Natural killer cell (primary cell): Measurements from ENCODE around the gene GPR176. TPM values are rescaled to one million over a fixed set of nuclear protein-coding genes. Genes with fewer than 3 reads are reported as not detected.

Experiments
- ATAC-seq, 3 donors: fragments of 150-1000 bp in 2 of 3; fragments of 200-7000 bp in 1 of 3; cut with Tn5 transposase; 1 replicate in 1 of 3; 2 replicates in 2 of 3; pipeline ENCODE4 v1.10.0; 2021; ENCODE audit warnings: mild to moderate bottlenecking in 2 of 3, moderate library complexity in 2 of 3
- DNase-seq, 2 donors: peaks; one replicate each; pipeline versions ENCODE4 v3.0.0 to v3.0.0-alpha.2; 2013 to 2021; ENCODE audit warnings: mixed read lengths in 1 of 2
- H3K27ac ChIP-seq: one replicate; pipeline ENCODE4 v1.5.1; 2013; ENCODE audit warnings: mild to moderate bottlenecking, low read length
- H3K27me3 ChIP-seq: one replicate; pipeline ENCODE4 v1.6.1; 2013; ENCODE audit warnings: low read length; ENCODE audit not compliant: control insufficient read depth, insufficient read depth
- H3K36me3 ChIP-seq: one replicate; pipeline ENCODE4 v1.6.1; 2013; ENCODE audit warnings: low read length; ENCODE audit not compliant: control insufficient read depth, insufficient read depth
- H3K4me1 ChIP-seq: one replicate; pipeline ENCODE4 v1.6.1; 2013; ENCODE audit warnings: low read length; ENCODE audit not compliant: control insufficient read depth, insufficient read depth
- H3K4me3 ChIP-seq: one replicate; pipeline ENCODE4 v1.5.1; 2013; ENCODE audit warnings: low read length
- H3K9me3 ChIP-seq: one replicate; pipeline ENCODE4 v1.6.1; 2013; ENCODE audit warnings: low read length; ENCODE audit not compliant: control insufficient read depth, insufficient read depth
- H3K27ac Mint-ChIP-seq, 2 donors: one replicate each; pipeline ENCODE4 v1.8.0; 2022; ENCODE audit warnings: mild to moderate bottlenecking in 2 of 2, mixed read lengths in 2 of 2, moderate library complexity in 1 of 2
- H3K27me3 Mint-ChIP-seq, 2 donors: one replicate each; pipeline ENCODE4 v1.8.0; 2022; ENCODE audit warnings: low read depth in 2 of 2, mixed read lengths in 2 of 2
- H3K36me3 Mint-ChIP-seq: one replicate; pipeline ENCODE4 v1.8.0; 2022; ENCODE audit warnings: mixed read lengths
- H3K4me1 Mint-ChIP-seq, 2 donors: one replicate each; pipeline ENCODE4 v1.8.0; 2022; ENCODE audit warnings: mixed read lengths in 2 of 2
- H3K4me3 Mint-ChIP-seq: one replicate; pipeline ENCODE4 v1.8.0; 2022; ENCODE audit warnings: mild to moderate bottlenecking, moderate library complexity, mixed read lengths
- H3K9me3 Mint-ChIP-seq, 2 donors: one replicate each; pipeline ENCODE4 v1.8.0; 2022; ENCODE audit warnings: mixed read lengths in 2 of 2
- whole genome bisulfite sequencing: methylation state at CpG from one replicate; pipeline ENCODE4 v1.1.7; 2013; ENCODE audit warnings: missing lambda C conversion rate; ENCODE audit not compliant: insufficient coverage; 5-methylcytosine and 5-hydroxymethylcytosine counted together
- intact Hi-C: fragments of 100-400 bp; cut with micrococcal nuclease; formaldehyde crosslinking; loops from one replicate; pipeline ENCODE4 v1.14.2; 2022
- total RNA-seq, 4 donors: library from RNA; stranded (reverse); fragments of 120-200 nt in 1 of 4; gene quantifications; one replicate each; pipeline versions ENCODE4 v1.2.3 to v1.2.4, GENCODE V29; 2013 to 2022
- TF ChIP-seq, protein P1 (sequence below): fragments of 200-600 bp; IDR thresholded peaks from one replicate; pipeline ENCODE4 v1.8.0; 2022; ENCODE audit warnings: antibody characterized with exemption

GPR176 gene
- total RNA-seq, 3 donors from 2014 or later (not counting 1 experiment from before 2014, with no cell fraction given), result 0.38 TPM; not detected in 2

DNA sequence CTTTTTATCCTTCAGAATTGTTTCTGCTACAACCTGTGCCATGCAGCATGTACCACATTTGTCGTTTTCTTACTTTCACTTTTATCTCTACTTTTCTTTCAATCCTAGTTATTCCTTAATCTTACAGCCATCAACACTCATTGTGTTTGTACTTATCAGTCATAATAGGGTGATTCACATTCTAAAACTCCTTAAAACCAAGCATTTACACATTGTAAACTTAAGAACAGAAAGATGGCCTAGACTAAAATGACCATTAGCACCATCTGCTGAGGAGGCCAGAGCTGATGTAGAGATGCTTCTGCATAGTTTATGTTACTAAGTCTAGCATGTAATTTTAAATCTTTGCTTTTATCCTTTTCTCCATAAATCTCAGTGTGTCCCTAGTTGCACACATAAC, 39.3 kb upstream of the GPR176 start:
- intact Hi-C loops, result no loop called here
- H3K36me3 ChIP-seq, result peaks cover 32% of the 10 kb centered on the region
- WGBS, result 84% methylated on average over 1 of the region's 1 CpG
- no peaks in the 10 kb centered on the region for H3K9me3 ChIP-seq
- H3K9me3 Mint-ChIP-seq, result no peaks in the 10 kb centered on the region
- H3K27me3 ChIP-seq, result no peaks in the 10 kb centered on the region
- H3K27ac ChIP-seq, result no peak overlapping the region
- H3K4me1 ChIP-seq, result no peaks in the 10 kb centered on the region
- no peak for DNase-seq
- peaks cover 5% of the 10 kb centered on the region for H3K36me3 Mint-ChIP-seq
- peaks cover 0 to 8% of the 10 kb centered on the region in 2 donors for H3K4me1 Mint-ChIP-seq
- no peak overlapping the region for H3K27ac Mint-ChIP-seq
- no peak overlapping the region for H3K4me3 Mint-ChIP-seq
- no peak for ATAC-seq
- H3K27me3 Mint-ChIP-seq, result no peaks in the 10 kb centered on the region
- H3K4me3 ChIP-seq, result no peak overlapping the region
- TF ChIP-seq, protein P1, sequence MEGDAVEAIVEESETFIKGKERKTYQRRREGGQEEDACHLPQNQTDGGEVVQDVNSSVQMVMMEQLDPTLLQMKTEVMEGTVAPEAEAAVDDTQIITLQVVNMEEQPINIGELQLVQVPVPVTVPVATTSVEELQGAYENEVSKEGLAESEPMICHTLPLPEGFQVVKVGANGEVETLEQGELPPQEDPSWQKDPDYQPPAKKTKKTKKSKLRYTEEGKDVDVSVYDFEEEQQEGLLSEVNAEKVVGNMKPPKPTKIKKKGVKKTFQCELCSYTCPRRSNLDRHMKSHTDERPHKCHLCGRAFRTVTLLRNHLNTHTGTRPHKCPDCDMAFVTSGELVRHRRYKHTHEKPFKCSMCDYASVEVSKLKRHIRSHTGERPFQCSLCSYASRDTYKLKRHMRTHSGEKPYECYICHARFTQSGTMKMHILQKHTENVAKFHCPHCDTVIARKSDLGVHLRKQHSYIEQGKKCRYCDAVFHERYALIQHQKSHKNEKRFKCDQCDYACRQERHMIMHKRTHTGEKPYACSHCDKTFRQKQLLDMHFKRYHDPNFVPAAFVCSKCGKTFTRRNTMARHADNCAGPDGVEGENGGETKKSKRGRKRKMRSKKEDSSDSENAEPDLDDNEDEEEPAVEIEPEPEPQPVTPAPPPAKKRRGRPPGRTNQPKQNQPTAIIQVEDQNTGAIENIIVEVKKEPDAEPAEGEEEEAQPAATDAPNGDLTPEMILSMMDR, result no peak

DNA sequence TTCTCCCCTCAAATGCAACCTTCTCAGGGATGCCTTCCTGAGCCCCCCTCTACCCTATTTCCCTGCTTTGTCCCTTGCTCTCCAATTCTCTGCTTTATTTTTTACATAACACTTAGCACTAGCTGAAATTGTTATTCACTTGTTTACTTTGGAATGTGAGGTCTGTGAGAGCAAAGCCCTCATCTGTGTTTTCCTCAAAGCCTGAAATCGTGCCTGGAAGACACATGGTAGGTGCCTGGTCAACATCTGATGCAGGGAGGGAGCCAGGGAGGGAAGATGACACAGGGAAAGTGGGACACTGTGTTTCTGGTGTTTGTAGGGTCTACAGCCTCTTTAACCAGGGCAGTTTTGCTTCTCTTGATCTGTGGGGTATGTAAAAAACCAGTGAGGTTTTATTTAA, 37.4 kb upstream of the GPR176 start:
- H3K4me1 ChIP-seq, result no peaks in the 10 kb centered on the region
- WGBS, result 90% methylated on average over 1 of the region's 1 CpG
- TF ChIP-seq, protein P1, result no peak
- intact Hi-C loops, result no loop called here
- H3K9me3 Mint-ChIP-seq, result no peaks in the 10 kb centered on the region
- no peak overlapping the region for H3K27ac Mint-ChIP-seq
- H3K9me3 ChIP-seq, result no peaks in the 10 kb centered on the region
- peaks cover 0 to 2% of the 10 kb centered on the region in 2 donors for H3K4me1 Mint-ChIP-seq
- peaks cover 36% of the 10 kb centered on the region for H3K36me3 ChIP-seq
- peaks cover 12% of the 10 kb centered on the region for H3K36me3 Mint-ChIP-seq
- H3K27ac ChIP-seq, result no peak overlapping the region
- H3K4me3 Mint-ChIP-seq, result no peak overlapping the region
- H3K27me3 Mint-ChIP-seq, result no peaks in the 10 kb centered on the region
- ATAC-seq (no peak), DNase-seq (no peak)
- no peaks in the 10 kb centered on the region for H3K27me3 ChIP-seq
- no peak overlapping the region for H3K4me3 ChIP-seq

DNA sequence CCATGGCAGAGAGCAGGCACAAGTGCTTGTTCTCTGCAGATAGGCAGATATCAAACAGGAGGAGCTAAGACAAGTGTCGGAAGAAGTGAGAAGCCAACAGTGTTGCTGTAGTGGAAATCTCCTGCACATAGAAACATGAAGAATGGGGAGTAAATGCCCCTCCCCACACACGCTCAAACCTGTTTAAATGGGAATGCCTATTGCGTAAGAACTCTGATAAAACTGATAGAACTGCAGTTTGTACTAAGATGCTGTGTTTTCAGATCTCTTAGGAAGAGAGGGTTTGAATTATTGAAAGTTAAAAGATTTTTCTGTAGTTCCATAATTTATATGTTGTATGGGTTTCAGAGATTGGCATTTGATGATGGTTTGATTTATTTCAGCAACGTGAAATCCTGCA, 33.5 kb upstream of the GPR176 start:
- Mint-ChIP-seq H3K4me3 (no peak overlapping the region), H3K27me3 (no peaks in the 10 kb centered on the region), H3K9me3 (no peaks in the 10 kb centered on the region), H3K4me1 (no peaks in the 10 kb centered on the region), H3K27ac (no peak overlapping the region), H3K36me3 (peaks cover 12% of the 10 kb centered on the region)
- intact Hi-C loops, result no loop called here
- Histone ChIP-seq H3K4me1 (no peaks in the 10 kb centered on the region), H3K27ac (no peak overlapping the region), H3K9me3 (no peaks in the 10 kb centered on the region), H3K4me3 (no peak overlapping the region), H3K36me3 (peaks cover 43% of the 10 kb centered on the region), H3K27me3 (no peaks in the 10 kb centered on the region)
- no peak for DNase-seq
- ATAC-seq, result no peak
- WGBS, result 70% methylated on average over 3 of the region's 4 CpGs
- TF ChIP-seq, protein P1, result no peak

DNA sequence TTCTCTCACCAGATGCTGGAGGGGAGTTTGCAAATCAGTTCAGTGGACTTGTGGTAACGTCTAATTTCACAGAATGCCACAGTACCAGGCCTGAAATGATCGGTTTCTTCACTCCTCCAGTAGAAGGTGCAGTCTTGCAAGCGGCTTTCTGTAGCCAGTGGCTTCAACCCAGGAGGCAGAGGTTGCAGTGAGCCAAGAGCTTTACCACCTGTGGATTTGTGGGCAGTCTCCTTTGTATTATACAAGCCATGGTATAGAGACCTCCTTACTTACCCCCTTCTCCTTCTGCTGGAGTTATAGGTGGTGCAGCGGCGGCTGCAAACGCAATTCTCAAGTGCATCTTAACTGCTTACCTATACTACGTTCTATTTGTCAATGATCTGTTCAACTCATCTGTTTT, 31.5 kb upstream of the GPR176 start:
- DNase-seq (no peak), ATAC-seq (no peak)
- no peaks in the 10 kb centered on the region for H3K27me3 Mint-ChIP-seq
- Histone ChIP-seq H3K27ac (no peak overlapping the region), H3K27me3 (no peaks in the 10 kb centered on the region), H3K9me3 (no peaks in the 10 kb centered on the region), H3K36me3 (peaks cover 34% of the 10 kb centered on the region), H3K4me3 (no peak overlapping the region), H3K4me1 (no peaks in the 10 kb centered on the region)
- H3K4me3 Mint-ChIP-seq, result no peak overlapping the region
- TF ChIP-seq, protein P1, result no peak
- no peak overlapping the region for H3K27ac Mint-ChIP-seq
- H3K9me3 Mint-ChIP-seq, result no peaks in the 10 kb centered on the region
- WGBS, result 91% methylated on average over 7 of the region's 7 CpGs
- intact Hi-C loops, result no loop called here
- peaks cover 12% of the 10 kb centered on the region for H3K36me3 Mint-ChIP-seq
- H3K4me1 Mint-ChIP-seq, result no peaks in the 10 kb centered on the region
